Activated CD4-positive, alpha-beta T cell treated with anti-CD3 and anti-CD28 coated beads, Interleukin-2, Interleukin-6, amounts not matched to agents 100 ng/mL and 50 ng/mL, durations not matched to agents 16 hours and 8 hours (primary cell): Measurements from ENCODE around the gene LPAR5.

Source experiments
- DNase-seq: peaks from one replicate; pipeline ENCODE4 v3.0.0-alpha.2; 2020

The LPAR5 gene

DNA sequence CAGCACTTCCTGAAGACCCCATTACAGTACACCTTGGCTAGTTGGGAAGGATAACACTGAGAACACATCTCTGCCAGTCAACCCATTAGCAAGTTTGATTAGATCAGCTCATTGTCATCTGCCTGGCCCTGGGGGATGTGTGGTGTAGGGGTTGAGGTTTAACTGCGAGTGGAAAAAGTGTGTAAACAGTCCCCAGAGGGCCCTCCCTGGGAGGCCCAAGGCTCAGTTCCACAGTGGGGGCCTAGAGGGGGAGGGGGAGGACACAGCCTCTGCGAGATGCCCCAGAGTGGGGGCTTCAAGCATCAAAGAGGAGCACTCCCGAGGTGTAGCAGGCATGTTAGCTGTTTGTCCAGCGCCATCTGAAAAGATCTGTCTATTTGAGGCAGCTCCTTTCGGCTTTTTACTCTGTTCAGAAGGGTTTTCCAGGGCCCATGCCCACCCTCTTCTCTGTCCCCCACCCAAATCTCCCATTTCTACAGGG, 344 bp downstream of the LPAR5 start:
- peak; percentile 55 for DNase-seq

- peak; percentile 63 for DNase-seq
These were observed 3.5 kb downstream of the LPAR5 start for GRCh38 chr12:6632026-6632983.

- peak; percentile 23 for DNase-seq
These were observed 4.2 kb downstream of the LPAR5 start for GRCh38 chr12:6631549-6631961.

DNA sequence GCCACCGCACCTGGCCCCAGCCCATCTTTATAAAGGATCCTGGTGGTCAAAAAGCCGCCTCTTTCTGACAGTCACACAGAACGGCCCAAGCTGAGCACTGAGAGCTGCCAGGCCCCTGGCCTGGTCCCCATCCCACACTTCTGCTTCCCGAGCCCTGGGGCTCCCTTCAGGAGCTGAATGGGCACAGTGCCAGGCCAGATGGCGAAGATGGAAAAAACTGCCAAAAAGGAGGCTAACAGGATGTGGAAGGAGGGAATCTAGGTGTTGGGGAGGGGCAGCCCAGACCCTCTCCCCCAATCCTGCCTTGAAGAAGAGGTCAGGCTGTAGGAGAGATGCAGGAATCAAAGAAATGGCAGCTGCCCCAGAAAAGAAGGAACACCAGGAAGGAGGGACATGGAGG, 5.0 kb downstream of the LPAR5 start:
- DNase-seq = no peak

DNA sequence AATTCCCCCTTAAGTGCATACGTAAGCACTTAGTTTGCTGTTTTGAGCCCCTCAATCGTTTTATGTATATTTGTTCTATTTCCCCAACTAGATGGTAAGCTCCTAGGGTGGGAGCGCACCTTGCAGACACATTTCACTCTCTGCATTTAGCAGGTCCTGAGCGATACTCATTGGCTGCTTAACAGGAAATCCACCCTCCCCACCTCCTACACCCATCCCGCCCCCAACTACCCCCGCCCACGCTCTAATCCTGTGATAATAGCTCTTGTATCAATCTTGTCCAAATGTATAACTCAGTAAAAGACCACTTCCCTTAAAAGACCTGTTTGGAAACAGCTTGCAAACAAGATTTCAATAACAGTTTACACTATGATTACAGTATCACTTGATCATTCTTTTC, 8.1 kb downstream of the LPAR5 start:
- peak; percentile 54 for DNase-seq

- no peak for DNase-seq
These were observed 9.0 kb downstream of the LPAR5 start for GRCh38 chr12:6626654-6627283.

- DNase-seq = no peak
These were observed 14.9 kb downstream of the LPAR5 start for GRCh38 chr12:6620885-6621274.

DNA sequence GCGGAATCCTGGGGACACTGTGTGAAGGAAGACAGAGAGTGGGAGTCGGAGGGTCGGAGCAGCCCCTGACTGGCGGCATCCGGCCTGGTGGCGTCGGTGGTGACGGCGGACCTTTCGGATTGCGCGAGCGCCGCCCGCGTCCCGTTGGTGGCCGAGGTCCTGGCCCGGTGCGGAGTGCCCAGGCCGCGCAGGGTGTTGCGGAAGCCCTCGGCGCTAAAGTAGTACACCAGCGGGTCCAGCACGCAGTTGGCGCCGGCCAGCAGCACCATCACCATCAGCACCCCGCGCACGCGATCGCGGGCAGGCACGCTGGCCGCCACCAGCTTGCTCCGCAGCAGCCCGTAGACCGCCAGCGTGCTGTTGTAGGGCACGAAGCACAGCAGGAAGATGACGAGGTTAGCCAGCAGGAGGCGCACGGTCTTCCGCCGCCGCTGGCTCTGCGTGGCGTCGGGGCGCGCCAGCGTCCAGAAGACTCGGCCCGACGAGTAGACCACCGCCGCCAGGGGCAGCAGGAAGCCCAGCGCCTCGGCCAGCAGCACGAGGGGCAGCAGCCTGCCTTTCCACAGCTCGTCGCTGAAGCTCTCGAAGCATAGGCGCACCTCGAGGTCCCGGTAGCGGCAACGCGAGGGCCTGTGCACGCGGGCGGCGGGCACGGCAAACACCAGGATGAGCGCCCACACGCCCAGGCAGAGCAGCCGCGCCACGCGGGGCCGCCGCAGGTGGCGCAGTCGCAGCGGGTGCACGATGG, 15.4 kb downstream of the LPAR5 start:
- DNase-seq = peak; percentile 54

DNA sequence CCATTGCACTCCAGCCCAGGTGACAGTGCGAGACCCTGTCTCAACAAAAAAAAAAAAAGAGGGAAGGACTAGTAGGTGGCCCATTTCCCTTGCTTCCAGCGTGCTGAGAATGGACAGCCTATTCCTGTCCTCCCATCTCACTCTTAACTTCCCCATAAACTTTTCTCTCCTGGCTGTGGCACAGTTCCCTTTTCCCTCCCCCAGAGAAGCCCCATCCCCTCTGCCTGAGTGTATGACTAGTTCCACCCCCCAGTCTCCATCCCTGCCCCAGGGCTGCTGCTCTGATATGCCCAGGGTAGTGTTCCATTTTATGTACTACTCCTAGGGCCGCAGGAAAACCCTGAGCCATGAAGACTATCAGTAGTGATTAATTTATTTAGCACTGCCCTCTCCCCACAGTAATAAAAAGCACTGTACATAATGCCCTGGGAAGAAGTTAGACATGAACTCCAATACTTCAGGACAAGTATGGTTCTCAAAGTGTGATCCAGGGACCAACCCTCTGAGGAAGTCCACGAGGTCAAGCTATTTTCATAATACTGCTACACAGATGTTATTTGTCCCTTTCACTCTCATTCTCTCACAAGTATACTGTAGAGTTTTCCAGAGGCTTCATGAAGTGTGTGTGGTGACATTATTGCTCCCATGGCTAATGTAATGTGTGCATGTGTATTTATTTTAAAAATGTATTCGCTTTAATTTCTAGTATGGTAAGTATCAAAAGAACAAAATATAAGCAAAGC, 17.1 kb downstream of the LPAR5 start:
- DNase-seq = no peak

DNA sequence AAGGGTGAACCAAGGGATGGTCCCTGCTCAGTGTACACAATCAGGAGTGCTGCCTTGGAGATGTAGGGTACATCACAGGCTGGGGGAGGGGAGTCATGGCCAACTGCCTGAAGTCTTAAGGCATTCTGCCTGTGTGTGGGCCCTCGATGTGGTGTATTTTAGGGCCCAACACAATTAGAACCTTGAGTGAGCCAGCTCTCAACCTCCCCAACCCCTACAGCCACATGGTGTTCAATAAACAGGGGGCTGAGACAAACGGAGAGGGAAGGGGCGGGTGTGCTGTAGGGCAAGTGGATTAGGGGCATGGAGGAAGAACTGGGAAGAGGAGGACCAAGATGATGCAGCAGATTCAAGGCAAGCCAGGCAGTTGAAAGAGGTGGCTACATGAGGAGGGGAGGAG, 20.0 kb downstream of the LPAR5 start:
- DNase-seq = no peak

DNA sequence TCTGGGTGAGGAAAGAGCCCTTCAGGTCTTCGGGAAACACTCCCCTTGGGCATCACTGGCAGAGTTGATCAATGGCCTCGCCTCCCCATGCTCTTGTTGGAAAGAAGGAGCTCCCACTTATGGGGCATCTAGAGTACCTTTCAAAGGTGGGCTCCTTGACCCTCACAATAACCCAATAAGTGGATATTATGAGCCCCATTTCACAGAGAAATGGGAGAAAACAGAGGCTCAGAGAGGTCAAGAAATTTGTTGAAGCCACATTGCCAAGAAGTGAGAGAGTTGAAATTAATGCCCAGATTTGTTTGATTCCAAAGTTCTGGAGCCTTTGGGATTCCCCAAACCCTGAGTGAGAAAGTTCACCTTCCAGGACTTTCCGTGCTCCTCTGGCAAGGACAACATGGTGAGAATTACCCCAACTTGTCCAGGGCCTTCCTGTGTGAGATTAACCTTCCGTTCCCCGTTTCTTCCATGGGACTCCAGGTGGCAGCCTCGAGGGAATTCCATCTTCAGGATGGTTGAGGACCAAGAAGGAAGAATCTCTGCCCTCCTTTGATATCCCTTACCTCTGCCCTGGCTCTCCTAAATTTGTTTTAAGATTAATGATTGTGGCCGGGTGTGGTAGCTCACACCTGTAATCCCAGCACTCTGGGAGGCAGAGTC, 21.1 kb downstream of the LPAR5 start:
- DNase-seq = no peak

- peak; percentile 38 for DNase-seq
These were observed 21.8 kb downstream of the LPAR5 start for GRCh38 chr12:6613776-6614512.

- DNase-seq = no peak
These were observed 22.6 kb downstream of the LPAR5 start for GRCh38 chr12:6613015-6613775.

DNA sequence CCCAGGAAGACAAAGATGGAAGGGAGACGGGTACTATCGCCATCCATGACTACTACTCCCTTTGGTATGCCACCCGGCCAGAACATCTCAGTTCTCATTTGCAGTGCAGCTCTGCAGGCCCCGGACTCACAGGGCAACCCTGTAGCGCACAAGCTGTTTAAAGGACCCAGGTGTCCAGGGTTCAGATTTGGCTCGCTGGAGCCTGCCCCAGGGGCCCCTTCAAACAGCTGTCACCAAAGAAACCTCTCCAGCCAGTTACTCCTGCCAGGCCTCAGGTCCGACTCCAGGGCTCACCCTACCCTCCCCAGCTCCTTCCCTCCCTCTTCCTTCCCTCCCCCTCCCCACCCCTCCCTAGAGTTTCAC, 23.1 kb downstream of the LPAR5 start:
- no peak for DNase-seq

GRCh38 chr12:6612247-6612646, 23.5 kb downstream of the LPAR5 start:
- no peak for DNase-seq

DNA sequence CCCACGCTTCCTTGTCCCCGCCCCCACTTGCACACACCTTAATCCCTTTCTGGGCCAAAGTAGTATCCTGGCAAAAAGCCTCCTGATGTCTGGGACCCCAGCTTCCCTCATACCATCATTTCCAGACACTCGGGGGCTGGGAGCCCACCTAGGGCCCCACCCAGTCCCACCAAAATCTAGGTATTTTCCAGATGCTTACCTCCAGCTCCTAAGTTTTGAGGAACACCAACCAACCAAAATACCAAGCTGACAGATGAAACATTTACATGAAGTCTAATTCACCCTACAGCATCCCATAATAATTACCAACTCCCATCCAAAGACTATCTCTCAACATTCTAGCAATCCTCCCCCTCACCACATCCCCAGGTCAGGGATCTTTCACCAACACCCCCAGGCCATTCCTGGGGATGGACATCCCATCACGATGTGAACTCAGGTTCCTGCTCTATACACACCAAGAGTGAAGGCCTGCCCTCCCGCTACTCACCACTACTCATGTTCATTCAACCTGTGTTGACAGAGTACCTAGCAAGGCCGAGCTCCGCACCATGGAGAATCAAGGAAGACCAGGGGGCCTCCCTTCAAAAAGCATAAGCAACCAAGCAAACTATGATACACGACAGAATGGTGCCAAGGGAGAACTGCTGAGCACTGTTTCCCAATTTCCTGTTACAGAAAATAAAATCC, 27.0 kb downstream of the LPAR5 start:
- no peak for DNase-seq

- peak; percentile 77 for DNase-seq
These were observed 27.8 kb downstream of the LPAR5 start for GRCh38 chr12:6607751-6608591.

DNA sequence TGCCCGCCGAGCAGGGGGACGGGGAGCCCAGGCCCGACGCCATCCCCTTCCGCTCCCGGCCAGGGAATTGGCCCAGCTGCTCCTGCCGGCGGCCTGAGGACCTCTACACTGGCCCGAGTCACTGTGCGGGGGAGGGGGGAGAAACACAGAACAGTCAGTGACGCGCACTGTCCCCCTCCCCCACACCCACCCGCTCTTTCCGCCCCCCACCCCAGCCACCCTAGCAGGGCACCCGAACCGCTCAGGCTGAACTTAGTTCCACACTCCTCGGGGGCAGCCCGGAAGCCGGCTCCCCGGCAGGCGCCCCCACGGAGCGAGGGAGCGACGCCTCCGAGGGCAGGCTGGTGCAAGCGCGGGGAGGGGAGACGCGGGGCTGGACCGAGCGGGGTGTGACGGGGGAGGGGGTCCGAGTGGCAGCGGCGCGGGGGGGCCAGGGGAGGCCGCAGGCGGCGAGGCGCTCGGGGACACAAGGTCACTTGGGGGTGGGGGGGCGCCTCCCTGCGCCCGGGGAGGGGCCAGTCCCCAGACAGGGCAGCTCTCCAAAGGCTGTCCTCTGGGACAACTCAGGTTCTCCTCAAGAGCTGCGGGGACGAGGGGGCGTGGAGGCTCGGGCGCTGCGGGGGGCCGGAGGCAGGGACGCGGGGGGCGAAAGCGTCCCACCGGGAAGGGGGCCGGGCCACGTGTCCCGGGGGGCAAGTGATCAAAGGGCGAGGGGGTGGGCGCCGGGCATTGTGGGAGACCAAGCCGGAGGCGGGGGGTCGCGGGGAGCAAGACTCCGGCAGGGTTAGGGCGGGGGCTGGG, 29.2 kb downstream of the LPAR5 start:
- peak; percentile 57 for DNase-seq
